ENCODE data around the gene LGALS4.
"Not testable (repeated sequence)": the region's sequence is repeated elsewhere in the genome, so short reads cannot be mapped to it uniquely, and the experiment has no call there.

- TF ChIP-seq CTCF (conservative IDR thresholded peaks at IDR 0.05; ENCODE audit: low read depth in 2 of 2); EZH2phosphoT487 (IDR thresholded peaks at IDR 0.05; ENCODE audit: unreplicated experiment); REST (IDR thresholded peaks at IDR 0.05; ENCODE audit: unreplicated experiment); EZH2 (IDR thresholded peaks at IDR 0.05; ENCODE audit: low read depth, unreplicated experiment); ETS1 (IDR thresholded peaks at IDR 0.05); POLR2AphosphoS5 (IDR thresholded peaks at IDR 0.05; ENCODE audit: low read depth); ZNF331 (CRISPR knock-in tag; IDR thresholded peaks at IDR 0.05; ENCODE audit: low read depth): not testable (repeated sequence)
Observed at GRCh38 chr19:38770228-38770948, 42.4 kb downstream of the LGALS4 start.

Measured in GM23338 (cell line).